Measurements from ENCODE around the gene TRIO. TPM values are rescaled to one million over a fixed set of nuclear protein-coding genes. Genes with fewer than 3 reads are reported as not detected.

The TRIO gene
- total and polyA plus RNA-seq, 2 donors (not counting 1 experiment from before 2014, with no cell fraction given) = 134 to 281 TPM

DNA sequence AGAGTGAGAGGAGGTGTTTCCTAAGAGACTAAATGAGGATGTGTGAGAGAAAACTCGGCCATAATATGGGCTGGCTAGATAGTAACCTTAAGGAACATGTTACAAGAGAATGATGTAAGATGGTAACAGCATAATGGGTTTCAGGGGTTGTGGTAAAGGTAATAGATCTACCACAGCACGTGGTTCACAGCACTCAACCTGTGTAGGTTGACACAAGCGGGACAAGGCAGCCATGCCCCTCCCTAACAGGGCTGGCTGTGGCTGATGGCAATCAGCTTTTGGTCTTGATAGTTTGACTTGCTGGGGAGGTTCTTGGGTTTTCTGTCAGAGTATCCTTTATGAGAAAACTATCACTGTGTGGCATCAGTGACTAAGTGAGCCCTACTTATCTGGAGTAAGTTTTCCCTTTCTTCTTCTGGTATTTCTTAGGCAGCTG is 138.6 kb downstream of the TRIO start:
- Histone ChIP-seq H3K9me3 (ENCODE audit: control insufficient read depth, insufficient read depth, low read depth, low read length) (no peaks in the 10 kb centered on the region), H3K4me3 (replicated peaks in 1 of 4; ENCODE audit: control extremely low read depth in 1 of 4, insufficient read depth in 1 of 4, low read depth in 3 of 4, low read length in 4 of 4) (no peak overlapping the region), H3K4me1 (ENCODE audit: control insufficient read depth, extremely low read depth, insufficient read depth, low read length) (no peaks in the 10 kb centered on the region), H3K27me3 (ENCODE audit: control insufficient read depth, insufficient read depth, low read length) (no peaks in the 10 kb centered on the region), H3K36me3 (ENCODE audit: control insufficient read depth, insufficient read depth, low read length) (peaks cover 6% of the 10 kb centered on the region), H2AFZ (ENCODE audit: low read length) (no peak overlapping the region), H3K27ac (ENCODE audit: insufficient read depth, low read length) (no peak overlapping the region), H3K79me2 (ENCODE audit: control insufficient read depth, insufficient read depth, low read length) (peaks cover 95% of the 10 kb centered on the region), H3K4me2 (ENCODE audit: extremely low read depth, insufficient read depth, low read length) (no peak overlapping the region), H3K9ac (ENCODE audit: insufficient read depth, low read length) (no peak overlapping the region), H4K20me1 (ENCODE audit: control insufficient read depth, extremely low read depth, insufficient read depth, low read length) (no peaks in the 10 kb centered on the region)
- no peak for TF ChIP-seq EZH2 (IDR thresholded peaks at IDR 0.05; ENCODE audit: low read length, missing control alignments)
- TF ChIP-seq, protein P1, sequence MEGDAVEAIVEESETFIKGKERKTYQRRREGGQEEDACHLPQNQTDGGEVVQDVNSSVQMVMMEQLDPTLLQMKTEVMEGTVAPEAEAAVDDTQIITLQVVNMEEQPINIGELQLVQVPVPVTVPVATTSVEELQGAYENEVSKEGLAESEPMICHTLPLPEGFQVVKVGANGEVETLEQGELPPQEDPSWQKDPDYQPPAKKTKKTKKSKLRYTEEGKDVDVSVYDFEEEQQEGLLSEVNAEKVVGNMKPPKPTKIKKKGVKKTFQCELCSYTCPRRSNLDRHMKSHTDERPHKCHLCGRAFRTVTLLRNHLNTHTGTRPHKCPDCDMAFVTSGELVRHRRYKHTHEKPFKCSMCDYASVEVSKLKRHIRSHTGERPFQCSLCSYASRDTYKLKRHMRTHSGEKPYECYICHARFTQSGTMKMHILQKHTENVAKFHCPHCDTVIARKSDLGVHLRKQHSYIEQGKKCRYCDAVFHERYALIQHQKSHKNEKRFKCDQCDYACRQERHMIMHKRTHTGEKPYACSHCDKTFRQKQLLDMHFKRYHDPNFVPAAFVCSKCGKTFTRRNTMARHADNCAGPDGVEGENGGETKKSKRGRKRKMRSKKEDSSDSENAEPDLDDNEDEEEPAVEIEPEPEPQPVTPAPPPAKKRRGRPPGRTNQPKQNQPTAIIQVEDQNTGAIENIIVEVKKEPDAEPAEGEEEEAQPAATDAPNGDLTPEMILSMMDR (conservative IDR thresholded peaks at IDR 0.05 in 1 of 2, IDR thresholded peaks at IDR 0.05 in 1 of 2; ENCODE audit: low read depth in 1 of 2, low read length in 2 of 2) = no peak
- no peak for DNase-seq (ENCODE audit: low read depth in 2 of 2)

DNA sequence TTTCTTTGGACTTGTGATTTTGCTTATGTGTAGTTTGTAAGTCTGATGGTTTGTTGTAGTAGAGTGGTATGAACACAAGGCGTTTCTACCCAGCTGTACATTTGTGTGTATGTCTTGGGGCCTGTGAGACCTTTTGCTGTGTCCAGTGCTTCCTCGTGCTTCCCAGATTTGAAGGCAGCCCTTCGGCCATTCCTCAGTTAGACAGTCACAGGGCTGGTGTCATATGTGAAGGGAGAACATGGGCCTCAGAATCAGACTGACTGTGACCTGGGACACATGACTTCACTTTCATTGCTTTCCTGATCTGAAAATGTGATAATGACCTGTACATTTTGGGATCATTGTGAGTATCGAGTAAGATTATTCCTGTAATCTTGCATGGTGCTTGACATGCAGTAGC is 140.0 kb downstream of the TRIO start:
- Histone ChIP-seq H2AFZ (ENCODE audit: low read length) (no peak overlapping the region), H3K79me2 (ENCODE audit: control insufficient read depth, insufficient read depth, low read length) (peaks cover 90% of the 10 kb centered on the region), H3K27ac (ENCODE audit: insufficient read depth, low read length) (no peak overlapping the region), H3K4me1 (ENCODE audit: control insufficient read depth, extremely low read depth, insufficient read depth, low read length) (no peaks in the 10 kb centered on the region), H4K20me1 (ENCODE audit: control insufficient read depth, extremely low read depth, insufficient read depth, low read length) (no peaks in the 10 kb centered on the region), H3K9me3 (ENCODE audit: control insufficient read depth, insufficient read depth, low read depth, low read length) (no peaks in the 10 kb centered on the region), H3K36me3 (ENCODE audit: control insufficient read depth, insufficient read depth, low read length) (peaks cover 10% of the 10 kb centered on the region), H3K27me3 (ENCODE audit: control insufficient read depth, insufficient read depth, low read length) (no peaks in the 10 kb centered on the region), H3K4me2 (ENCODE audit: extremely low read depth, insufficient read depth, low read length) (no peak overlapping the region), H3K9ac (ENCODE audit: insufficient read depth, low read length) (no peak overlapping the region), H3K4me3 (replicated peaks in 1 of 4; ENCODE audit: control extremely low read depth in 1 of 4, insufficient read depth in 1 of 4, low read depth in 3 of 4, low read length in 4 of 4) (no peak overlapping the region)
- no peak for DNase-seq (ENCODE audit: low read depth in 2 of 2)
- TF ChIP-seq, protein P1 (conservative IDR thresholded peaks at IDR 0.05 in 1 of 2, IDR thresholded peaks at IDR 0.05 in 1 of 2; ENCODE audit: low read depth in 1 of 2, low read length in 2 of 2) = no peak
- TF ChIP-seq EZH2 (IDR thresholded peaks at IDR 0.05; ENCODE audit: low read length, missing control alignments) = no peak

DNA sequence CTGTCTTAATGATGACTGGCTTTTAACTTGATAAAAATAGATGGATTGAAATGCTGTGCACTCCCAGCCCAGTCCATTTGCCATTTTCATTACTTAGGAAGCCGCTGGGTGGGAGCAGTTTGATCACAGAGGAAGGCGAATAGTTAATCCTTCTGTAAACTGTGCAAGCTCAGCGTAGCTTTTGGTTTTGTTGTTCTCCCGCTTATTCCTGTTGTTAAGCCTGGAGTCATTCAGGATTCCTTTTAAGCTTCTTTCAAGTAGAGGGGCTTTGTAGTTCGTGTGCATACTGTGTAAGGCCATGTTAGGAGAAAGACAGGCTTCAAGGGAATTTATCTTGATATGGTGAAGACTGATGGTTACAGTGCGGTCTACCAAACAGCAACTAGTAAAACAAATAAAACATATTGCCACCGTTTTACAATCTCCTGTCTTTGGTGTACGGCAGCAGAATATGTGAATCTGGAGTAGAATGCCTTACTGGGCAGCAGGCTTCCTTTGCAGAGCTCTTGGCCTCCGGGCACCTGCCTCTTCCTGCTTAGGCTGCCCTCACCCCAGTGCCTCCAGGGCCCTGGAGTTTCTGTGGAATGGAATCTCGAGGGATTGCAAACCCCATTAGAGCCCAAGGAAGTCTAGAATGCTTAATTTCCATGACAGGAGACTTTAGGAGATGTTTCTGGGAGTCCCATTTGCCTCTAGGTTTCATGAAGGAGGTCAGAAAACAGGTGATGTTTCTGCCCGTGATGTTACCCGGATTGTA is 141.4 kb downstream of the TRIO start:
- Histone ChIP-seq H2AFZ (ENCODE audit: low read length) (no peak overlapping the region), H3K79me2 (ENCODE audit: control insufficient read depth, insufficient read depth, low read length) (peaks cover 80% of the 10 kb centered on the region), H4K20me1 (ENCODE audit: control insufficient read depth, extremely low read depth, insufficient read depth, low read length) (no peaks in the 10 kb centered on the region), H3K27ac (ENCODE audit: insufficient read depth, low read length) (no peak overlapping the region), H3K36me3 (ENCODE audit: control insufficient read depth, insufficient read depth, low read length) (peaks cover 10% of the 10 kb centered on the region), H3K4me1 (ENCODE audit: control insufficient read depth, extremely low read depth, insufficient read depth, low read length) (no peaks in the 10 kb centered on the region), H3K9me3 (ENCODE audit: control insufficient read depth, insufficient read depth, low read depth, low read length) (no peaks in the 10 kb centered on the region), H3K4me2 (ENCODE audit: extremely low read depth, insufficient read depth, low read length) (no peak overlapping the region), H3K27me3 (ENCODE audit: control insufficient read depth, insufficient read depth, low read length) (no peaks in the 10 kb centered on the region), H3K4me3 (replicated peaks in 1 of 4; ENCODE audit: control extremely low read depth in 1 of 4, insufficient read depth in 1 of 4, low read depth in 3 of 4, low read length in 4 of 4) (no peak overlapping the region), H3K9ac (ENCODE audit: insufficient read depth, low read length) (no peak overlapping the region)
- TF ChIP-seq EZH2 (IDR thresholded peaks at IDR 0.05; ENCODE audit: low read length, missing control alignments) = no peak
- TF ChIP-seq, protein P1 (conservative IDR thresholded peaks at IDR 0.05 in 1 of 2, IDR thresholded peaks at IDR 0.05 in 1 of 2; ENCODE audit: low read depth in 1 of 2, low read length in 2 of 2) = no peak
- DNase-seq (ENCODE audit: low read depth in 2 of 2) = no peak
